Stomach (tissue), 4 donors: ENCODE data around the gene CRADD.

Experiments used
- CTCF ChIP-seq, 7 experiments: fragments of 450-650 bp in 4 of 7; fragments of 200-600 bp in 3 of 7; sonication (generic) in 3 of 7; IDR thresholded peaks; one replicate each; pipeline ENCODE4 v1.5.1; 2016 to 2019; ENCODE audit warnings: antibody characterized with exemption in 7 of 7, control low read depth in 2 of 7, mild to moderate bottlenecking in 1 of 7
- POLR2AphosphoS5 ChIP-seq, 3 donors: sonication (generic); formaldehyde crosslinking; IDR thresholded peaks; one replicate each; pipeline ENCODE4 v1.6.1; 2016; ENCODE audit warnings: antibody characterized with exemption in 3 of 3

- no peak for TF ChIP-seq POLR2AphosphoS5 (IDR thresholded peaks at IDR 0.05)
- TF ChIP-seq CTCF (IDR thresholded peaks at IDR 0.05) = no peak
Measured at GRCh38 chr12:93857279-93857938, 180.2 kb downstream of the CRADD start.
